Breast epithelium (tissue), 3 donors: Measurements from ENCODE around the gene PLXNA3.

ENCODE experiments used
- CTCF ChIP-seq, 3 donors: fragments of 450-650 bp; IDR thresholded peaks; one replicate each; pipeline ENCODE4 v1.5.1; 2016 to 2017; ENCODE audit warnings: antibody characterized with exemption in 3 of 3, mild to moderate bottlenecking in 3 of 3, moderate library complexity in 3 of 3
- POLR2A ChIP-seq: fragments of 450-650 bp; IDR thresholded peaks from one replicate; pipeline ENCODE4 v1.6.1; 2016; ENCODE audit warnings: antibody characterized with exemption, mild to moderate bottlenecking, moderate library complexity
- POLR2AphosphoS5 ChIP-seq, 3 donors: sonication (generic); formaldehyde crosslinking; IDR thresholded peaks; one replicate each; pipeline ENCODE4 v1.6.1; 2017; ENCODE audit warnings: antibody characterized with exemption in 3 of 3

- TF ChIP-seq CTCF (IDR thresholded peaks at IDR 0.05) (no peak), POLR2A (no peak), POLR2AphosphoS5 (IDR thresholded peaks at IDR 0.05) (no peak)
Observed at GRCh38 chrX:154525606-154526490, 67.8 kb downstream of the PLXNA3 start.
